HCT116 (cell line): ENCODE measurements around the gene CETN1. TPM values are rescaled to one million over a fixed set of nuclear protein-coding genes. Genes with fewer than 3 reads are reported as not detected.

Source experiments
- ATAC-seq: fragments of 200-7000 bp; cut with Tn5 transposase; 2 replicates; pipeline ENCODE4 v1.9.1; 2020; ENCODE audit warnings: mild to moderate bottlenecking, moderate library complexity
- BruUV-seq: library from RNA; stranded (reverse); fragments of 400-500 nt; replicated peaks from 2 replicates; lab custom pipeline; 2021; lab: Mats Ljungman, UMichigan
- CTCF ChIA-PET: fragments of 300-600 bp; sonication (Branson Sonifier 250); formaldehyde crosslinking; loops from one replicate; lab custom pipeline; 2021; ENCODE audit warnings: antibody characterized with exemption; lab: Charles Lee
- POLR2A ChIA-PET: fragments of 300-600, 350-600 bp; sonication (Branson Sonifier 250); formaldehyde crosslinking; loops from one replicate; lab custom pipeline; 2021; ENCODE audit warnings: antibody characterized with exemption; lab: Charles Lee
- RAD21 ChIA-PET, 2 experiments: fragments of 300-600 bp; sonication (Branson Sonifier 250); formaldehyde crosslinking; loops; one replicate each; lab custom pipeline; 2023; ENCODE audit warnings: low total read pairs in 2 of 2; ENCODE audit not compliant: uncharacterized antibody in 2 of 2, unreplicated experiment in 2 of 2, low non-redundant PET in 1 of 2; lab: Charles Lee
- DNase-seq: peaks from one replicate; pipeline ENCODE4 v3.0.0-alpha.2; 2010; ENCODE audit warnings: low read depth, low spot score
- H2AFZ ChIP-seq: fragments of 200-600 bp; shearing (Covaris generic), sonication (generic); 2 replicates; pipeline ENCODE4 v1.6.1; 2017; ENCODE audit warnings: low read depth, mixed run types, mixed read lengths, antibody characterized with exemption, low read length; ENCODE audit not compliant: poor library complexity, severe bottlenecking
- H3K27ac ChIP-seq: 2 replicates; pipeline ENCODE4 v1.5.1; 2012; ENCODE audit warnings: low read depth, low read length
- H3K27me3 ChIP-seq: fragments of 200-600 bp; sonication (generic); 2 replicates; pipeline ENCODE4 v1.6.1; 2016; ENCODE audit warnings: mixed run types, low read length, mixed read lengths; ENCODE audit not compliant: insufficient read depth
- H3K36me3 ChIP-seq, 2 experiments: fragments of 200-500 bp in 1 of 2; fragments of 200-600 bp in 1 of 2; sonication (Bioruptor generic) in 1 of 2; sonication (generic) in 1 of 2; 2 replicates each; pipeline versions ENCODE4 v1.5.1 to v1.6.1; 2014 to 2016; ENCODE audit warnings: low read length in 2 of 2, inconsistent platforms in 1 of 2, mixed read lengths in 1 of 2, mixed run types in 1 of 2; ENCODE audit not compliant: insufficient read depth in 2 of 2, control insufficient read depth in 1 of 2
- H3K4me1 ChIP-seq, 2 experiments: fragments of 200-600 bp in 1 of 2; sonication (generic) in 1 of 2; 2 replicates each; pipeline versions ENCODE4 v1.5.1 to v1.6.1; 2012 to 2017; ENCODE audit warnings: low read length in 2 of 2, inconsistent platforms in 1 of 2, mild to moderate bottlenecking in 1 of 2, mixed read lengths in 1 of 2, mixed run types in 1 of 2, moderate library complexity in 1 of 2; ENCODE audit not compliant: insufficient read depth in 2 of 2, control insufficient read depth in 1 of 2
- H3K4me2 ChIP-seq: fragments of 200-600 bp; sonication (generic); 2 replicates; pipeline ENCODE4 v1.6.1; 2017; ENCODE audit warnings: mixed run types, low read length, mixed read lengths
- H3K4me3 ChIP-seq, 2 experiments: fragments of 200-600 bp in 1 of 2; sonication (generic) in 1 of 2; replicated peaks in 1 of 2; 2 replicates each; pipeline ENCODE4 v1.5.1; 2011 to 2016; ENCODE audit warnings: low read length in 2 of 2, control low read depth in 1 of 2, low read depth in 1 of 2, mild to moderate bottlenecking in 1 of 2, mixed read lengths in 1 of 2, mixed run types in 1 of 2
- H3K79me2 ChIP-seq: fragments of 200-600 bp; sonication (generic); 2 replicates; pipeline ENCODE4 v1.6.1; 2017; ENCODE audit warnings: mild to moderate bottlenecking, mixed run types, low read length, moderate library complexity, mixed read lengths; ENCODE audit not compliant: insufficient read depth
- H3K9ac ChIP-seq: fragments of 200-600 bp; sonication (generic); 2 replicates; pipeline ENCODE4 v1.6.1; 2016; ENCODE audit warnings: low read length, mixed read lengths
- H3K9me2 ChIP-seq: fragments of 200-600 bp; sonication (generic), shearing (Covaris generic); 2 replicates; pipeline ENCODE4 v1.6.1; 2017; ENCODE audit warnings: mixed run types, mild to moderate bottlenecking, moderate library complexity; ENCODE audit not compliant: insufficient read depth
- H3K9me3 ChIP-seq, 2 experiments: fragments of 200-500 bp in 1 of 2; fragments of 200-600 bp in 1 of 2; sonication (Bioruptor generic) in 1 of 2; sonication (generic) in 1 of 2; 2 replicates each; pipeline ENCODE4 v1.6.1; 2014 to 2017; ENCODE audit warnings: low read length in 2 of 2, mixed read lengths in 2 of 2, inconsistent platforms in 1 of 2, low read depth in 1 of 2, mild to moderate bottlenecking in 1 of 2, mixed run types in 1 of 2, moderate library complexity in 1 of 2; ENCODE audit not compliant: control insufficient read depth in 1 of 2, insufficient read depth in 1 of 2
- H4K20me1 ChIP-seq: fragments of 200-600 bp; sonication (generic), shearing (Covaris generic); 2 replicates; pipeline ENCODE4 v1.6.1; 2017; ENCODE audit warnings: mixed run types, mild to moderate bottlenecking, moderate library complexity; ENCODE audit not compliant: insufficient read depth
- EGR1 ChIP-seq: IDR thresholded peaks from 2 replicates; pipeline ENCODE4 v1.6.1; 2012; ENCODE audit warnings: low read depth
- ELF1 ChIP-seq: IDR thresholded peaks from 2 replicates; pipeline ENCODE4 v1.6.1; 2012; ENCODE audit warnings: low read depth, borderline replicate concordance
- EZH2phosphoT487 ChIP-seq: fragments of 200-600 bp; IDR thresholded peaks from 2 replicates; pipeline ENCODE4 v1.6.1; 2018; ENCODE audit warnings: antibody characterized with exemption, borderline replicate concordance
- FOSL1 ChIP-seq: IDR thresholded peaks from 2 replicates; pipeline ENCODE4 v1.6.1; 2012; ENCODE audit warnings: low read depth
- JUND ChIP-seq: IDR thresholded peaks from 2 replicates; pipeline ENCODE4 v1.6.1; 2012
- SP1 ChIP-seq: IDR thresholded peaks from 2 replicates; pipeline ENCODE4 v1.6.1; 2012; ENCODE audit warnings: low read depth
- YY1 ChIP-seq: IDR thresholded peaks from 2 replicates; pipeline ENCODE4 v1.6.1; 2011; ENCODE audit warnings: low read length, low read depth, moderate library complexity, mild to moderate bottlenecking; ENCODE audit not compliant: insufficient replicate concordance; ENCODE audit errors: extremely low read depth
- ZFX ChIP-seq: fragments of 450-650 bp; IDR thresholded peaks from 2 replicates; pipeline ENCODE4 v1.6.1; 2017
- intact Hi-C: fragments of 100-400 bp; cut with micrococcal nuclease; formaldehyde crosslinking; loops from 2 replicates; pipeline ENCODE4 v1.10.0; 2022
- total RNA-seq: library from RNA; stranded (reverse); gene quantifications from one replicate; pipeline ENCODE4 v1.2.1, GENCODE V29; 2021; ENCODE audit not compliant: unreplicated experiment
- TF ChIP-seq, protein P1 (sequence below), 3 experiments: fragments of 200-600 bp in 1 of 3; sonication (generic) in 1 of 3; IDR thresholded peaks in 2 of 3; conservative IDR thresholded peaks in 1 of 3; 2 replicates each; pipeline ENCODE4 v1.5.1; 2012 to 2017; ENCODE audit warnings: low read depth in 2 of 3, low read length in 2 of 3, antibody characterized with exemption in 1 of 3, borderline replicate concordance in 1 of 3, control low read depth in 1 of 3, mild to moderate bottlenecking in 1 of 3, mixed read lengths in 1 of 3, mixed run types in 1 of 3, moderate library complexity in 1 of 3; ENCODE audit not compliant: insufficient read depth in 1 of 3
- TF ChIP-seq, protein P2 (sequence below): IDR thresholded peaks from 2 replicates; pipeline ENCODE4 v1.6.1; 2012
- TF ChIP-seq, protein P3 (sequence below): IDR thresholded peaks from 2 replicates; pipeline ENCODE4 v1.6.1; 2012
- TF ChIP-seq, protein P4 (sequence below): IDR thresholded peaks from 2 replicates; pipeline ENCODE4 v1.6.1; 2011; ENCODE audit warnings: mild to moderate bottlenecking, low read length, moderate library complexity; ENCODE audit not compliant: insufficient replicate concordance; ENCODE audit errors: extremely low read depth
- TF ChIP-seq, protein P5 (sequence below): IDR thresholded peaks from 2 replicates; pipeline ENCODE4 v1.6.1; 2012; ENCODE audit warnings: low read depth

Gene CETN1
- total RNA-seq, 1 experiment from 2014 or later, result not detected

DNA sequence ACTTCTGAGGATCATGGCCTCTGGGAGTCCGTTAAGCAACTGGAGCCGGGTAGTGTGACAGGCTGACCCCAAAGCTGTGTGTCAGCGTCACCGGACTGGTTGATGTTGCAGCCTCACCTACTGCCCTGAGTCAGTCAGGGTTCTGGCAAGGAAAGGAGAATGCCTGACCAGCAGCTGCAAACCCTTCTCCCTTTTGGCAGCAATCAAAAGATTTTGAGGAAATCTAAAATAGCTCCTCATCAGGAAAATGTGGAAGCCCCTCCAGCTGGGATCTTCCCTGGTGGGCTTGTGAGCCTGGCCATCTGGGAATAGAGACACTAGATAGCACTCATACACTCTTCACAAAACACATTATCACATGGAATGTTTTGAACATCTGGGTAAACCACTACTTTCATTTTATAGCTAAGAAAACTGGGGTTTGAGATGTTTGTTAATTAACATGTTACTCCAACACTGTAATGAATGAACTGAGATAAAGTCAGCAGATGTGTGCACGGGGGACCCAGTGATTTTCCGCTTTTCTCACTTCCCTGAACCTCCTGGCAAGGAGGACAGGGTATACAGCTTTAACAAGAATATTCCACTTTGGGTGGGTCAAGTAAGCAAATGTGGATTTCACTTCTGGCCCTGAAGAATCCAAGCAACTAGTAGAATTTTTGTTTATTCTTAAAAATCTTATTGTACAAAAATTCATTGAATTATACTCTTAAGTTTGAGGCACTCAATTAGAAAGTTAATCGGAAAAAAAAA, 41.3 kb downstream of the CETN1 start:
- H3K4me1 ChIP-seq, result peaks cover 0 to 3% of the 10 kb centered on the region in 2 experiments; a peak in 1 of 4 replicates
- H3K27ac ChIP-seq, result no peak overlapping the region
- H3K9me3 ChIP-seq, result no peaks in the 10 kb centered on the region
- no peak for TF ChIP-seq SP1
- TF ChIP-seq ZFX, result no peak
- TF ChIP-seq, protein P1, sequence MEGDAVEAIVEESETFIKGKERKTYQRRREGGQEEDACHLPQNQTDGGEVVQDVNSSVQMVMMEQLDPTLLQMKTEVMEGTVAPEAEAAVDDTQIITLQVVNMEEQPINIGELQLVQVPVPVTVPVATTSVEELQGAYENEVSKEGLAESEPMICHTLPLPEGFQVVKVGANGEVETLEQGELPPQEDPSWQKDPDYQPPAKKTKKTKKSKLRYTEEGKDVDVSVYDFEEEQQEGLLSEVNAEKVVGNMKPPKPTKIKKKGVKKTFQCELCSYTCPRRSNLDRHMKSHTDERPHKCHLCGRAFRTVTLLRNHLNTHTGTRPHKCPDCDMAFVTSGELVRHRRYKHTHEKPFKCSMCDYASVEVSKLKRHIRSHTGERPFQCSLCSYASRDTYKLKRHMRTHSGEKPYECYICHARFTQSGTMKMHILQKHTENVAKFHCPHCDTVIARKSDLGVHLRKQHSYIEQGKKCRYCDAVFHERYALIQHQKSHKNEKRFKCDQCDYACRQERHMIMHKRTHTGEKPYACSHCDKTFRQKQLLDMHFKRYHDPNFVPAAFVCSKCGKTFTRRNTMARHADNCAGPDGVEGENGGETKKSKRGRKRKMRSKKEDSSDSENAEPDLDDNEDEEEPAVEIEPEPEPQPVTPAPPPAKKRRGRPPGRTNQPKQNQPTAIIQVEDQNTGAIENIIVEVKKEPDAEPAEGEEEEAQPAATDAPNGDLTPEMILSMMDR (IDR thresholded peaks at IDR 0.05 in 2 of 3, conservative IDR thresholded peaks at IDR 0.05 in 1 of 3; ENCODE audit: borderline replicate concordance in 1 of 3, insufficient read depth in 1 of 3, low read depth in 2 of 3, low read length in 2 of 3), result no peak
- TF ChIP-seq FOSL1, result no peak
- TF ChIP-seq YY1, result no peak
- TF ChIP-seq EZH2phosphoT487, result no peak
- TF ChIP-seq, protein P2, sequence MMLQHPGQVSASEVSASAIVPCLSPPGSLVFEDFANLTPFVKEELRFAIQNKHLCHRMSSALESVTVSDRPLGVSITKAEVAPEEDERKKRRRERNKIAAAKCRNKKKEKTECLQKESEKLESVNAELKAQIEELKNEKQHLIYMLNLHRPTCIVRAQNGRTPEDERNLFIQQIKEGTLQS, result no peak
- TF ChIP-seq, protein P3, sequence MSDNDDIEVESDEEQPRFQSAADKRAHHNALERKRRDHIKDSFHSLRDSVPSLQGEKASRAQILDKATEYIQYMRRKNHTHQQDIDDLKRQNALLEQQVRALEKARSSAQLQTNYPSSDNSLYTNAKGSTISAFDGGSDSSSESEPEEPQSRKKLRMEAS, result no peak
- no peak for TF ChIP-seq JUND
- no peak for TF ChIP-seq ELF1
- TF ChIP-seq, protein P4, sequence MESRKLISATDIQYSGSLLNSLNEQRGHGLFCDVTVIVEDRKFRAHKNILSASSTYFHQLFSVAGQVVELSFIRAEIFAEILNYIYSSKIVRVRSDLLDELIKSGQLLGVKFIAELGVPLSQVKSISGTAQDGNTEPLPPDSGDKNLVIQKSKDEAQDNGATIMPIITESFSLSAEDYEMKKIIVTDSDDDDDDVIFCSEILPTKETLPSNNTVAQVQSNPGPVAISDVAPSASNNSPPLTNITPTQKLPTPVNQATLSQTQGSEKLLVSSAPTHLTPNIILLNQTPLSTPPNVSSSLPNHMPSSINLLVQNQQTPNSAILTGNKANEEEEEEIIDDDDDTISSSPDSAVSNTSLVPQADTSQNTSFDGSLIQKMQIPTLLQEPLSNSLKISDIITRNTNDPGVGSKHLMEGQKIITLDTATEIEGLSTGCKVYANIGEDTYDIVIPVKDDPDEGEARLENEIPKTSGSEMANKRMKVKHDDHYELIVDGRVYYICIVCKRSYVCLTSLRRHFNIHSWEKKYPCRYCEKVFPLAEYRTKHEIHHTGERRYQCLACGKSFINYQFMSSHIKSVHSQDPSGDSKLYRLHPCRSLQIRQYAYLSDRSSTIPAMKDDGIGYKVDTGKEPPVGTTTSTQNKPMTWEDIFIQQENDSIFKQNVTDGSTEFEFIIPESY, result no peak
- no peak for TF ChIP-seq EGR1
- TF ChIP-seq, protein P5, sequence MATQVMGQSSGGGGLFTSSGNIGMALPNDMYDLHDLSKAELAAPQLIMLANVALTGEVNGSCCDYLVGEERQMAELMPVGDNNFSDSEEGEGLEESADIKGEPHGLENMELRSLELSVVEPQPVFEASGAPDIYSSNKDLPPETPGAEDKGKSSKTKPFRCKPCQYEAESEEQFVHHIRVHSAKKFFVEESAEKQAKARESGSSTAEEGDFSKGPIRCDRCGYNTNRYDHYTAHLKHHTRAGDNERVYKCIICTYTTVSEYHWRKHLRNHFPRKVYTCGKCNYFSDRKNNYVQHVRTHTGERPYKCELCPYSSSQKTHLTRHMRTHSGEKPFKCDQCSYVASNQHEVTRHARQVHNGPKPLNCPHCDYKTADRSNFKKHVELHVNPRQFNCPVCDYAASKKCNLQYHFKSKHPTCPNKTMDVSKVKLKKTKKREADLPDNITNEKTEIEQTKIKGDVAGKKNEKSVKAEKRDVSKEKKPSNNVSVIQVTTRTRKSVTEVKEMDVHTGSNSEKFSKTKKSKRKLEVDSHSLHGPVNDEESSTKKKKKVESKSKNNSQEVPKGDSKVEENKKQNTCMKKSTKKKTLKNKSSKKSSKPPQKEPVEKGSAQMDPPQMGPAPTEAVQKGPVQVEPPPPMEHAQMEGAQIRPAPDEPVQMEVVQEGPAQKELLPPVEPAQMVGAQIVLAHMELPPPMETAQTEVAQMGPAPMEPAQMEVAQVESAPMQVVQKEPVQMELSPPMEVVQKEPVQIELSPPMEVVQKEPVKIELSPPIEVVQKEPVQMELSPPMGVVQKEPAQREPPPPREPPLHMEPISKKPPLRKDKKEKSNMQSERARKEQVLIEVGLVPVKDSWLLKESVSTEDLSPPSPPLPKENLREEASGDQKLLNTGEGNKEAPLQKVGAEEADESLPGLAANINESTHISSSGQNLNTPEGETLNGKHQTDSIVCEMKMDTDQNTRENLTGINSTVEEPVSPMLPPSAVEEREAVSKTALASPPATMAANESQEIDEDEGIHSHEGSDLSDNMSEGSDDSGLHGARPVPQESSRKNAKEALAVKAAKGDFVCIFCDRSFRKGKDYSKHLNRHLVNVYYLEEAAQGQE, result no peak
- intact Hi-C loops, result no loop called here
- CTCF ChIA-PET, result interaction anchor here (0.9 to 2.4 kb wide), 2 partner anchors 209 to 211 kb away, joined by 3 to 7 read pairs; no protein-coding TSS in a partner anchor
- no peaks in the 10 kb centered on the region for H3K36me3 ChIP-seq
- BruUV-seq, result no TSS peak
- H4K20me1 ChIP-seq, result no peaks in the 10 kb centered on the region
- POLR2A ChIA-PET, result no interaction called here
- DNase-seq (no peak), ATAC-seq (no peak)
- no peak overlapping the region for H2AFZ ChIP-seq
- no peak overlapping the region for H3K4me2 ChIP-seq
- no peaks in the 10 kb centered on the region for H3K27me3 ChIP-seq
- no peaks in the 10 kb centered on the region for H3K9me2 ChIP-seq
- H3K9ac ChIP-seq, result no peak overlapping the region
- RAD21 ChIA-PET, result no interaction called here
- no peaks in the 10 kb centered on the region for H3K79me2 ChIP-seq
- no peak overlapping the region for H3K4me3 ChIP-seq
